Activated CD8-positive, alpha-beta memory T cell treated with anti-CD3 and anti-CD28 coated beads for 1 hour (primary cell): ENCODE measurements around the gene PAK2.
"Not testable (repeated sequence)": the region's sequence is repeated elsewhere in the genome, so short reads cannot be mapped to it uniquely, and the experiment has no call there.

Experiments used
- DNase-seq, 2 donors: peaks; one replicate each; pipeline ENCODE4 v3.0.0-alpha.2; 2020; ENCODE audit warnings: low read depth in 1 of 2; ENCODE audit errors: extremely low read depth in 1 of 2

PAK2 gene

GRCh38 chr3:196842567-196843434 lies 103.1 kb downstream of the PAK2 start:
- no peak for DNase-seq

GRCh38 chr3:196843435-196844110 lies 103.9 kb downstream of the PAK2 start:
- DNase-seq, result no peak

- not testable (repeated sequence) for DNase-seq
Observed at GRCh38 chr3:196844235-196845219, 104.9 kb downstream of the PAK2 start.

- DNase-seq, result not testable (repeated sequence)
Observed at GRCh38 chr3:196848375-196848774, 108.7 kb downstream of the PAK2 start.

GRCh38 chr3:196849180-196849741 lies 109.6 kb downstream of the PAK2 start:
- no peak for DNase-seq

- not testable (repeated sequence) for DNase-seq
Observed at GRCh38 chr3:196863000-196863399, 123.3 kb downstream of the PAK2 start.

- DNase-seq, result no peak
Observed at GRCh38 chr3:196867155-196867506, 127.5 kb downstream of the PAK2 start.

- peak; percentile 57 to 88 for DNase-seq
Observed at GRCh38 chr3:196867507-196868296, 128.0 kb downstream of the PAK2 start, which contains the start of gene SENP5. Gene SENP5, plus strand, starts transcription at chr3:196867920. Its CDS starts 17,262 bp downstream, at chr3:196885182.

- peak in 1 of 2 donors; percentile 1 for DNase-seq
Observed at GRCh38 chr3:196868297-196868661, 128.6 kb downstream of the PAK2 start.

- DNase-seq, result no peak
Observed at GRCh38 chr3:196872316-196872715, 132.7 kb downstream of the PAK2 start.

GRCh38 chr3:196874511-196875094 lies 134.9 kb downstream of the PAK2 start:
- not testable (repeated sequence) for DNase-seq

GRCh38 chr3:196875258-196875657 lies 135.6 kb downstream of the PAK2 start:
- DNase-seq, result no peak
